AG09319 (cell line): ENCODE data around the gene SYF2.

Experiments used
- DNase-seq: peaks from one replicate; pipeline ENCODE4 v3.0.0-alpha.2; 2010; ENCODE audit warnings: low read depth; ENCODE audit errors: extremely low read depth
- TF ChIP-seq, protein P1 (sequence below): IDR thresholded peaks from 2 replicates; pipeline ENCODE4 v1.5.1; 2011; ENCODE audit warnings: low read depth, mild to moderate bottlenecking, inconsistent platforms, low read length, moderate library complexity

The SYF2 gene

GRCh38 chr1:25216123-25216522 lies 16.2 kb downstream of the SYF2 start:
- TF ChIP-seq, protein P1, sequence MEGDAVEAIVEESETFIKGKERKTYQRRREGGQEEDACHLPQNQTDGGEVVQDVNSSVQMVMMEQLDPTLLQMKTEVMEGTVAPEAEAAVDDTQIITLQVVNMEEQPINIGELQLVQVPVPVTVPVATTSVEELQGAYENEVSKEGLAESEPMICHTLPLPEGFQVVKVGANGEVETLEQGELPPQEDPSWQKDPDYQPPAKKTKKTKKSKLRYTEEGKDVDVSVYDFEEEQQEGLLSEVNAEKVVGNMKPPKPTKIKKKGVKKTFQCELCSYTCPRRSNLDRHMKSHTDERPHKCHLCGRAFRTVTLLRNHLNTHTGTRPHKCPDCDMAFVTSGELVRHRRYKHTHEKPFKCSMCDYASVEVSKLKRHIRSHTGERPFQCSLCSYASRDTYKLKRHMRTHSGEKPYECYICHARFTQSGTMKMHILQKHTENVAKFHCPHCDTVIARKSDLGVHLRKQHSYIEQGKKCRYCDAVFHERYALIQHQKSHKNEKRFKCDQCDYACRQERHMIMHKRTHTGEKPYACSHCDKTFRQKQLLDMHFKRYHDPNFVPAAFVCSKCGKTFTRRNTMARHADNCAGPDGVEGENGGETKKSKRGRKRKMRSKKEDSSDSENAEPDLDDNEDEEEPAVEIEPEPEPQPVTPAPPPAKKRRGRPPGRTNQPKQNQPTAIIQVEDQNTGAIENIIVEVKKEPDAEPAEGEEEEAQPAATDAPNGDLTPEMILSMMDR: no peak
- DNase-seq: no peak

- TF ChIP-seq, protein P1: no peak
- DNase-seq: no peak
Measured at GRCh38 chr1:25212725-25213124, 19.6 kb downstream of the SYF2 start.

DNA sequence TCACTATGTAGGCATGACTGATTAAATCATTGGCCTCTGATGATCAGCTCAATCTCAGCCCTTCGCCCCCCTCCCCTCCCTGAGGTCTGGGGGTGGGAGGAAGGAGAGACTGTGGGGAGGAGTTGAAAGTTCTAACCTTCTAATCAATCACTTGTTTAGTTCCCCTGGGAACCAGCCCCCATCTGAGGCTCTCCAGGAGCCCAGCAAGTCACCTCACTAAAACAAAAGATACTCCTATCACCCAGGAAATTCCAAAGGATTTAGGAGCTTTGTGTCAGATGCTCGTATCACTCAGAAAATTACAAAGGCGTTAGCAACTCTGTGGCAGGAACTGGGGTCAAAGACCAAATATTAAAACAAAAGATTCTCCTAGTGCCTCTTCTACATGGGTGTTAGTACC lies 21.6 kb downstream of the SYF2 start:
- TF ChIP-seq, protein P1: no peak
- DNase-seq: no peak

GRCh38 chr1:25209516-25209915 lies 22.8 kb downstream of the SYF2 start:
- no peak for DNase-seq
- TF ChIP-seq, protein P1: no peak

GRCh38 chr1:25208561-25209222 lies 23.6 kb downstream of the SYF2 start:
- no peak for DNase-seq
- TF ChIP-seq, protein P1: no peak

- DNase-seq: no peak
- TF ChIP-seq, protein P1: no peak
Measured at GRCh38 chr1:25208092-25208491, 24.2 kb downstream of the SYF2 start.

DNA sequence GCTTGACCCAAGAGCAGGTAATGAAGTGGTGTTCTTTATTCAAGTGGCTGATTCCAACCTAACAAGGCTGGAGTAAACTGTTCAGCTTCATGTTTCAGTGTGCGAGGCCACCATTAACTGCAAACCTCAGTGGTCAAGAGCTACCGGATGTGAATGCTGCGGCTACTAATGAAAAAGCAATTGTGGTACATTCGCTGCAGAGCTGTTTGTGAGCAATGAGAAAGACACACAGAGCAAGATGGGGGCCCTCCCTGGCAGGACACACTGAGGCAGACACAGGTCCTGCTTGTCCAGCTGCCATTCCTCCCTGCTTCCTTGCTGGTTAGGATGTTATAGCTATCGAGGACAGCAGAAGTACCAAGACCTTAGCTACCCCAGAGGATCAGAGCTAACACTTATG lies 26.1 kb downstream of the SYF2 start:
- no peak for DNase-seq
- TF ChIP-seq, protein P1: no peak
